ENCODE results near the gene TFR2. TPM values are rescaled to one million over a fixed set of nuclear protein-coding genes. Genes with fewer than 3 reads are reported as not detected.

The TFR2 gene
- total RNA-seq, 2 donors from 2014 or later: 0.26 TPM; not detected in 1

DNA sequence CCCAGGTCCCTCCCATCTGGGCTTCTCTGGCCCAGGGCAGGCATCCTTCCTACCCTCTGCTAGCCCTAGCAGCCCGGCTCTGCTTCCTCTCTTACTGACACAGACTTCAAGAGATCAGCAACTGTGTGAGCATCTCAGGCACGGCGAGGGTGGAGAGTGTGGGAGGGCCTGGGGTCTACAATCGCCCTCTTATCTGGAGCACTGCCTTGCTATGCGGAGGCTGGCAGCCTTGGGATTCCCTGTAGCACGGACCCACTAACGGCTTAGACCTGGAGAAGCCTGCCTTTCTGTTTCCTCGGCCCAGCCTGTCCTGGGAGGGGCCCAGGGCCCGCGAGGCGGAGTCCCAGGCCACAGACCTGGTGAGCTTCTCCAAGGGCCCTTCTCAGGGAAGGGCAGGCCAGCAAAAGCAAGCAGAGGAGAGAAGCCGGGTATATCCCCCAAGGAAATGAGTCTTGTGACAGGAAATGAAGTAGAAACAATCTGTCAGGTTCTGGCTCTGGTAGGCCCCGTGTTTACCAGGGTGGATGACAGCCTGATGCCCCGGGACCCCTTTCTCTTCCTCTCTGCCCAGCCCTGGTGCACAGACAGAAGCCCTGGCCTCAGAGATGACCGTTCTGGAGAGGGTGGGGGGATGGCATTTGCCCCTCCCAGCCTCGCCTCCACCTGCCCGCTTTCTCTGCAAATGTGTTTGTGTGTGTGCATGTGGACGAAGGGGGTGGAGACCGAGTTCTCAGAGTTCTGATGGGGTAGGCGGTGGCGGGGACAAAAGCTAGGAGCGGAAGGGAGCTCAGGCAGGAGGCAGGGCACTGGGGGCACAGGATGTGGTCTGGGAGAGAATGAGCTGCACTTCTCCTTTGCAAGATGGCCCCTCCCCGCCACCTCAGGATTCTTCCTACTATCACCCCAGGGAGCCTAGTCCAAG is 58.0 kb downstream of the TFR2 start:
- Histone ChIP-seq H3K4me3 (no peak overlapping the region), H3K36me3 (replicated peaks in 1 of 2; ENCODE audit: insufficient read depth in 1 of 2, low read depth in 2 of 2) (peaks cover 9 to 10% of the 10 kb centered on the region in 2 donors), H3K4me1 (peaks cover 48% of the 10 kb centered on the region), H3K27ac (peak overlapping the region; percentile 56 to 100 (median 98)), H3K27me3 (no peaks in the 10 kb centered on the region), H3K9me3 (no peaks in the 10 kb centered on the region)
- DNase-seq: peak in 3 of 4 donors; percentile 39 to 73 (median 47)
- TF ChIP-seq POLR2A (IDR thresholded peaks at IDR 0.05): no peak
- TF ChIP-seq, protein P1, sequence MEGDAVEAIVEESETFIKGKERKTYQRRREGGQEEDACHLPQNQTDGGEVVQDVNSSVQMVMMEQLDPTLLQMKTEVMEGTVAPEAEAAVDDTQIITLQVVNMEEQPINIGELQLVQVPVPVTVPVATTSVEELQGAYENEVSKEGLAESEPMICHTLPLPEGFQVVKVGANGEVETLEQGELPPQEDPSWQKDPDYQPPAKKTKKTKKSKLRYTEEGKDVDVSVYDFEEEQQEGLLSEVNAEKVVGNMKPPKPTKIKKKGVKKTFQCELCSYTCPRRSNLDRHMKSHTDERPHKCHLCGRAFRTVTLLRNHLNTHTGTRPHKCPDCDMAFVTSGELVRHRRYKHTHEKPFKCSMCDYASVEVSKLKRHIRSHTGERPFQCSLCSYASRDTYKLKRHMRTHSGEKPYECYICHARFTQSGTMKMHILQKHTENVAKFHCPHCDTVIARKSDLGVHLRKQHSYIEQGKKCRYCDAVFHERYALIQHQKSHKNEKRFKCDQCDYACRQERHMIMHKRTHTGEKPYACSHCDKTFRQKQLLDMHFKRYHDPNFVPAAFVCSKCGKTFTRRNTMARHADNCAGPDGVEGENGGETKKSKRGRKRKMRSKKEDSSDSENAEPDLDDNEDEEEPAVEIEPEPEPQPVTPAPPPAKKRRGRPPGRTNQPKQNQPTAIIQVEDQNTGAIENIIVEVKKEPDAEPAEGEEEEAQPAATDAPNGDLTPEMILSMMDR (IDR thresholded peaks at IDR 0.05): no peak
- 27 to 43% methylated on average over 19 to 23 of the region's 23 CpGs for whole genome bisulfite sequencing, 2 donors
- intact Hi-C loops (cut with DNase I): no loop called here
- ATAC-seq: no peak

DNA sequence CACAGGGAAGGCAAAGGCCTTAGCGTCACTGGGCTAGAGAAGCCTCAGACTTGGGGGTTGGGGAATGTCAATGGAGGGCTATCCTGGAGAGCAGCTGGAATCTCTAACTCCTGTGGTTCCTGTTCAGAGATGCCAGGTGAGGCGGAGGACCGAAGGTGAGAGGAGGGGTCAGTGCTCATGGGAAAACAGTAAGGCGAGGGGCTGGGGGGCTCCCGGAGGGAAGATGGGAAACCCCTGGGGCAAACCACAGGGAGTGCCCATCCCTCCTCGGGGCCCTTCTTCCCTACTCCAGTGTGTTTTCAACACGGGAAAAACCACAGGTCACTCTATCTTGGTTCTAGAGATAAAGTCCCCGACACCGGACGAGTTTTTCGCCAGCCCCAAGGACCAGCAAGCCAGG is 58.7 kb downstream of the TFR2 start:
- H3K4me1 ChIP-seq: peaks cover 48% of the 10 kb centered on the region
- ATAC-seq: no peak

DNA sequence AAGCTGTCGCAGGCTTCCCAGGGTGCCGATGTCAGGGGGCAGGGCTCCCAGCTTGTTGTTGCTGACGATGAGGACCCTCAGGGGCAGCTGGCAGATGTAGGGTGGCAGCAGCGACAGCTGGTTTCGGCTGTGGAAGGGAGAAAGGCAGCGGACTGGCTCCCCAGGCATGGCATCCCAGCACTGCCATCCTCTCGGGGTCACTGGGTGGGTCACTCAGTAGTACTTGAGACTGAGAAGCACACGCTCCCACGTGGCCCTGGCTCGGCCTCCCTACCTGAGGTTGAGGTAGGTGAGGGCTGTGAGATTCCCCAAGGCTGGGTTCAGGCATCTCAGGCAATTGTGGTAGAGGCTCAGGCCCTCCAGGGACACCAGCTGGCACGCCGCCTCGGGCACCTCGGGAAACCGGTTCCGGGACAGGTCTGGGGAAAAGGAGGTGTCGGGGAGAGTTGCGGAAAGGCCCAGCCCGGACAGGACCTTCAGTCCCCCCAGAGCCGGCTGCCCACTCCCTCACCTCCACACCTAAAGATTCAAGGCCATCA is 59.2 kb downstream of the TFR2 start:
- H3K27ac ChIP-seq: peak overlapping the region; percentile 56 to 100 (median 98)
- peaks cover 20 to 21% of the 10 kb centered on the region in 2 donors for H3K36me3 ChIP-seq (replicated peaks in 1 of 2; ENCODE audit: insufficient read depth in 1 of 2, low read depth in 2 of 2)
- ATAC-seq (no peak), DNase-seq (peak; percentile 81 to 89 (median 85))
- no peaks in the 10 kb centered on the region for H3K27me3 ChIP-seq
- intact Hi-C loops (cut with DNase I): no loop called here
- H3K4me3 ChIP-seq: no peak overlapping the region
- WGBS, 2 donors: 31 to 52% methylated on average over 6 to 20 of the region's 20 CpGs
- TF ChIP-seq POLR2A (IDR thresholded peaks at IDR 0.05): no peak
- TF ChIP-seq, protein P1 (IDR thresholded peaks at IDR 0.05): no peak
- peaks cover 44% of the 10 kb centered on the region for H3K4me1 ChIP-seq
- H3K9me3 ChIP-seq: no peaks in the 10 kb centered on the region

More for the DNA sequence above, 58.7 kb downstream of the TFR2 start:
- no peak overlapping the region for H3K4me3 ChIP-seq
- no peaks in the 10 kb centered on the region for H3K27me3 ChIP-seq
- H3K36me3 ChIP-seq (replicated peaks in 1 of 2; ENCODE audit: insufficient read depth in 1 of 2, low read depth in 2 of 2): peaks cover 17 to 18% of the 10 kb centered on the region in 2 donors
- no peak for DNase-seq
- H3K9me3 ChIP-seq: no peaks in the 10 kb centered on the region
- no peak for TF ChIP-seq POLR2A (IDR thresholded peaks at IDR 0.05)
- TF ChIP-seq, protein P1 (IDR thresholded peaks at IDR 0.05): no peak
- 24% methylated on average over 11 of the region's 11 CpGs for WGBS, 2 donors
- peak overlapping the region; percentile 56 to 100 (median 98) for H3K27ac ChIP-seq
- intact Hi-C loops (cut with DNase I): no loop called here

DNA sequence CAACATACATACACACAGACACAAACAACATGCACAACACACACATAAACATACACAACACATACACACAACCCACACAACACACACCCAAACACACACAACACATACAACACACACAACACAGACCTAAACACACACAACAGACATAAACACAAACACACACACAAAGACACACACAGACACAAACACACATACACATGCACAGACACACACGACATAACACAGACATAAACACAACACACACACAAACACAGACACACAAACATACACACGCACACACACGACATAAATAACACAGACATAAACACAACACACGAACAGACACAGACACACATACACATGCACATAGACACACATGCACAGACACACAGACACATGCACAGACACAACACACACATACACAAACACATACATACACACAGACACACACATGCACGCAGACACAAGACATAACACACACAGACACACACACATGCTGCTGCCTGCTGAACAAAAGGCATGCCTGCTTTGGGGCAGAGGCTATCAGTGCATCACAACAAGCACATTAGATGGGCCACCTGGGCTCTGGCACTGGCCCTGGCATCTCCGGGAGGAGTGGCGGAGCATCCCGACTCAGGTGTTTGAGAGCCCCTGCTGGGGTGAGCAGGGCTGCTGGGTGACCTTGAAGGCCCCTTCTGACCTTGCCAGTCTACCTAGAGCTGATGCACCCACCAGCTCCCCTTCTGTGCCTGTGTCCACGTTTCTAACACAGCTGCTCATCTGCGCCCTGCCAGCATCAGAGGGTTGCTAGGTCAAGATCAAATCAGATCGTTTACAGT is 60.7 kb downstream of the TFR2 start:
- DNase-seq: no peak
- WGBS, 2 donors: 68 to 73% methylated on average over 6 to 11 of the region's 11 CpGs
- H3K4me3 ChIP-seq: no peak overlapping the region
- TF ChIP-seq, protein P1 (IDR thresholded peaks at IDR 0.05): no peak
- no peak for TF ChIP-seq POLR2A (IDR thresholded peaks at IDR 0.05)
- H3K9me3 ChIP-seq: no peaks in the 10 kb centered on the region
- H3K4me1 ChIP-seq: peaks cover 41% of the 10 kb centered on the region
- intact Hi-C loops (cut with DNase I): no loop called here
- no peak for ATAC-seq
- no peaks in the 10 kb centered on the region for H3K27me3 ChIP-seq
- no peak overlapping the region for H3K27ac ChIP-seq
- H3K36me3 ChIP-seq (replicated peaks in 1 of 2; ENCODE audit: insufficient read depth in 1 of 2, low read depth in 2 of 2): peaks cover 21 to 25% of the 10 kb centered on the region in 2 donors
